Measurements from ENCODE around the gene TBX1. TPM values are rescaled to one million over a fixed set of nuclear protein-coding genes. Genes with fewer than 3 reads are reported as not detected.

TBX1 gene
- total and polyA plus RNA-seq, 2 of the 8 experiments (the other 6 are each of a cell fraction or from before 2014, with no cell fraction given) = 0.28 TPM; not detected in 1

GRCh38 chr22:19750507-19751490, 9.8 kb upstream of the TBX1 start (continued):
- TF ChIP-seq CHD2 (IDR thresholded peaks at IDR 0.05; ENCODE audit: low read length) (no peak), CBX5 (IDR thresholded peaks at IDR 0.05; ENCODE audit: low read depth, low read length) (no peak), EP300 (IDR thresholded peaks at IDR 0.05; ENCODE audit: borderline replicate concordance in 1 of 2, low read depth in 2 of 2, low read length in 2 of 2) (no peak), EGR1 (IDR thresholded peaks at IDR 0.05; ENCODE audit: borderline replicate concordance, low read depth, low read length) (no peak), GTF2F1 (IDR thresholded peaks at IDR 0.05; ENCODE audit: borderline replicate concordance, low read depth, low read length) (no peak), BCL11A (IDR thresholded peaks at IDR 0.05; ENCODE audit: low read depth in 2 of 2, low read length in 2 of 2) (no peak)
